A549 (cell line): ENCODE data around the gene MRPL28. TPM values are rescaled to one million over a fixed set of nuclear protein-coding genes. Genes with fewer than 3 reads are reported as not detected.

ENCODE experiments used
- ATAC-seq, 2 experiments: fragments of 200-7000 bp in 1 of 2; fragments of >200 bp in 1 of 2; cut with Nextera tagmentation in 1 of 2; cut with Tn5 transposase in 1 of 2; 3 replicates each; pipeline versions ENCODE4 v1.8.0 to v1.9.1; 2018 to 2020; ENCODE audit warnings: mild to moderate bottlenecking in 1 of 2, moderate library complexity in 1 of 2
- CTCF ChIA-PET: fragments of 300-600 bp; sonication (Branson Sonifier 250); formaldehyde crosslinking; extraction: SDS; loops from one replicate; lab custom pipeline; 2021; ENCODE audit warnings: antibody characterized with exemption, inconsistent platforms; lab: Yijun Ruan, JAX
- POLR2A ChIA-PET: fragments of 350-600 bp; formaldehyde crosslinking; extraction: SDS; loops from one replicate; lab custom pipeline; 2021; ENCODE audit warnings: antibody characterized with exemption, inconsistent platforms; lab: Yijun Ruan, JAX
- DNase-seq, 2 experiments: peaks; one replicate each; pipeline versions ENCODE4 v3.0.0 to v3.0.0-alpha.2; 2011 to 2016; ENCODE audit warnings: low read depth in 1 of 2, low spot score in 1 of 2
- FAIRE-seq: peaks from 2 replicates; lab custom pipeline; 2011; peaks lifted over from hg19 to GRCh38; lab: Jason Lieb, UNC
- H3K27ac ChIP-seq, 2 experiments: fragments of >200 bp; sonication (Bioruptor Twin); formaldehyde crosslinking; 3 replicates each; pipeline ENCODE4 v1.5.1; 2016 to 2017
- H3K4me1 ChIP-seq: fragments of >200 bp; sonication (Bioruptor Twin); formaldehyde crosslinking; 3 replicates; pipeline ENCODE4 v1.6.1; 2016
- H3K4me2 ChIP-seq: fragments of >200 bp; sonication (Bioruptor Twin); formaldehyde crosslinking; 3 replicates; pipeline ENCODE4 v1.6.1; 2016
- H3K4me3 ChIP-seq: fragments of >200 bp; sonication (Bioruptor Twin); formaldehyde crosslinking; 3 replicates; pipeline ENCODE4 v1.5.1; 2016
- H3K9me3 ChIP-seq: fragments of >200 bp; sonication (Bioruptor Twin); formaldehyde crosslinking; 3 replicates; pipeline ENCODE4 v1.6.1; 2016
- ATOH8 ChIP-seq: fragments of 250-450 bp; sonication (Bioruptor Pico); IDR thresholded peaks from 2 replicates; pipeline ENCODE4 v1.5.0; 2020; ENCODE audit warnings: low read depth, mild to moderate bottlenecking, moderate library complexity
- BCL3 ChIP-seq: fragments of >200 bp; sonication (Bioruptor Twin); formaldehyde crosslinking; IDR thresholded peaks from 3 replicates; pipeline ENCODE4 v1.6.1; 2016
- BHLHE40 ChIP-seq: IDR thresholded peaks from 2 replicates; pipeline ENCODE4 v1.6.1; 2012; ENCODE audit warnings: low read depth, low read length, inconsistent platforms
- CTCF ChIP-seq: fragments of >200 bp; sonication (Bioruptor Twin); formaldehyde crosslinking; IDR thresholded peaks from 3 replicates; pipeline ENCODE4 v1.5.1; 2016
- ELK1 ChIP-seq: fragments of 150-350 bp; IDR thresholded peaks from 2 replicates; pipeline ENCODE4 v1.6.1; 2014; ENCODE audit warnings: low read depth, mild to moderate bottlenecking, low read length
- EP300 ChIP-seq, 2 experiments: fragments of >200 bp; sonication (Bioruptor Twin); formaldehyde crosslinking; IDR thresholded peaks; 2 replicates in 1 of 2; 3 replicates in 1 of 2; pipeline ENCODE4 v1.6.1; 2016 to 2017
- ESRRA ChIP-seq: fragments of 150-350 bp; IDR thresholded peaks from 2 replicates; pipeline ENCODE4 v1.6.1; 2014; ENCODE audit warnings: mild to moderate bottlenecking, low read length, borderline replicate concordance
- FOSL2 ChIP-seq, 2 experiments: fragments of 450-650 bp in 1 of 2; fragments of >200 bp in 1 of 2; sonication (Bioruptor Twin) in 1 of 2; formaldehyde crosslinking; IDR thresholded peaks; 2 replicates each; pipeline versions ENCODE4 v1.5.0 to v1.6.1; 2016 to 2020; ENCODE audit warnings: mild to moderate bottlenecking in 1 of 2, moderate library complexity in 1 of 2
- HDAC2 ChIP-seq: fragments of 200-600 bp; sonication (generic); IDR thresholded peaks from 2 replicates; pipeline ENCODE4 v1.6.1; 2016
- HEYL ChIP-seq: fragments of 250-450 bp; sonication (Bioruptor Pico); IDR thresholded peaks from 2 replicates; pipeline ENCODE4 v1.8.0; 2021; ENCODE audit warnings: mild to moderate bottlenecking, moderate library complexity
- HOXB5 ChIP-seq: fragments of 250-450 bp; sonication (Bioruptor Pico); IDR thresholded peaks from 2 replicates; pipeline ENCODE4 v1.5.0; 2020; ENCODE audit warnings: mild to moderate bottlenecking, moderate library complexity
- MAFK ChIP-seq: fragments of 450-650 bp; IDR thresholded peaks from 2 replicates; pipeline ENCODE4 v1.6.1; 2014; ENCODE audit not compliant: partially characterized antibody
- POLR2A ChIP-seq: IDR thresholded peaks from 2 replicates; pipeline ENCODE4 v1.6.1; 2012; ENCODE audit warnings: mild to moderate bottlenecking, low read length
- POLR2AphosphoS2 ChIP-seq: conservative IDR thresholded peaks from 2 replicates; pipeline ENCODE4 v1.6.1; 2012; ENCODE audit warnings: low read length, improper control_type of control experiment, inconsistent platforms
- RARB ChIP-seq: fragments of 250-450 bp; sonication (Bioruptor Pico); IDR thresholded peaks from 2 replicates; pipeline ENCODE4 v1.8.0; 2021; ENCODE audit warnings: mild to moderate bottlenecking, moderate library complexity
- RCOR1 ChIP-seq: fragments of 150-350 bp; IDR thresholded peaks from 2 replicates; pipeline ENCODE4 v1.6.1; 2014; ENCODE audit warnings: antibody characterized with exemption, low read length, low read depth
- RFX5 ChIP-seq: fragments of 450-650 bp; IDR thresholded peaks from 2 replicates; pipeline ENCODE4 v1.7.1; 2014; ENCODE audit warnings: antibody characterized with exemption, mild to moderate bottlenecking, moderate library complexity
- TFCP2L1 ChIP-seq: fragments of 250-450 bp; sonication (Bioruptor Pico); IDR thresholded peaks from 2 replicates; pipeline ENCODE4 v1.5.0; 2021; ENCODE audit warnings: mild to moderate bottlenecking
- TP53 ChIP-seq: fragments of 250-450 bp; sonication (Bioruptor Pico); IDR thresholded peaks from 2 replicates; pipeline ENCODE4 v1.5.0; 2021; ENCODE audit warnings: mild to moderate bottlenecking, moderate library complexity
- ZC3H11A ChIP-seq: fragments of 450-650 bp; IDR thresholded peaks from 2 replicates; pipeline ENCODE4 v1.6.1; 2014; ENCODE audit warnings: antibody characterized with exemption, mild to moderate bottlenecking
- WGBS: methylation state at CpG from one replicate; pipeline ENCODE4 v1.1.6; 2017; ENCODE audit errors: missing lambda C conversion rate; 5-methylcytosine and 5-hydroxymethylcytosine counted together
- polyA plus RNA-seq, 4 experiments: library from polyadenylated mRNA; depleted of rRNA in 3 of 4; stranded (reverse); fragments of >200 nt; fragmentation: RNase III in 1 of 4; extraction: RNeasy Plus Mini Kit Qiagen cat#74134 plus additional on column Dnase treatment in 1 of 4; gene quantifications; 2 replicates in 3 of 4; 3 replicates in 1 of 4; pipeline ENCODE4 v1.2.3, GENCODE V29; 2011 to 2017
- TF ChIP-seq, protein P1 (sequence below): IDR thresholded peaks from 2 replicates; pipeline ENCODE4 v1.6.1; 2012; ENCODE audit warnings: low read depth, borderline replicate concordance

MRPL28 gene
- polyA plus RNA-seq, 2 of the 4 experiments (the other 2 are of a cell fraction) = 130 to 139 TPM

DNA sequence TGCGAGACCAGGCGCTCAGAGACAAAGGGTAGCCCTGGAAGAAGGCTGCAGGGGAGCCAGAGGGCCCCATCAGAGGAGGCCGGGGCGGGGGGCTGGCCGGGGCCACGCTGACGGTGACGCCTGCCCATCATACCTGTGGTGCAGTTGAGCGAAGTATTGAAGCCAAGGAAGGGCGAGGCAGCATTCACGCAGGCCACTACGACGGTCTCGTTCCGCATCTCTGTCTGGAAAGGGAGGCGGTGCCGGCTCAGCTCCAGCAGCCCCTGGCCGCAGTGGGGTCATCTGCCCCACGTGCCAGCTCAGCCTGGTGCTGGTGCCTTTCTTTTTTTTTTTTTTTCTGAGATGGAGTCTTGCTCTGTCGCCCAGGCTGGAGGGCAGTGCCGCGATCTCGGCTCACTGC is 4.9 kb upstream of the MRPL28 start:
- no peak overlapping the region for H3K27ac ChIP-seq
- H3K4me3 ChIP-seq = no peak overlapping the region
- 89% methylated on average over 23 of the region's 23 CpGs for WGBS
- H3K9me3 ChIP-seq = no peaks in the 10 kb centered on the region
- no peak overlapping the region for H3K4me2 ChIP-seq
- FAIRE-seq (no peak), DNase-seq (no peak), ATAC-seq (no peak)
- ChIA-PET POLR2A (no interaction called here), CTCF (interaction anchor here (1.0 to 3.2 kb wide), 3 partner anchors 13 to 309 kb away, joined by 3 to 16 read pairs (median 4); no protein-coding TSS in a partner anchor)
- peaks cover 6% of the 10 kb centered on the region; the same call in 2 of the 3 replicates for H3K4me1 ChIP-seq
- no peak for TF ChIP-seq FOSL2 (IDR thresholded peaks at IDR 0.05)
- no peak for TF ChIP-seq FOSL2 (CRISPR knock-in tag; IDR thresholded peaks at IDR 0.05)
- TF ChIP-seq ATOH8 (CRISPR knock-in tag) = no peak
- TF ChIP-seq HEYL = no peak

- TF ChIP-seq HOXB5 = no peak
- TF ChIP-seq POLR2AphosphoS2 = no peak
- no peak for TF ChIP-seq MAFK
- TF ChIP-seq ELK1 = no peak
- no peak for TF ChIP-seq HDAC2
- TF ChIP-seq EP300 (IDR thresholded peaks at IDR 0.05) = no peak
- no peak for TF ChIP-seq TFCP2L1
- no peak for TF ChIP-seq BCL3
- TF ChIP-seq ZC3H11A = no peak
- no peak for TF ChIP-seq POLR2A
- no peak for TF ChIP-seq TP53 (CRISPR knock-in tag)
- no peak for TF ChIP-seq RCOR1
- no peak for TF ChIP-seq RARB
- no peak for TF ChIP-seq ESRRA
- TF ChIP-seq, protein P1, sequence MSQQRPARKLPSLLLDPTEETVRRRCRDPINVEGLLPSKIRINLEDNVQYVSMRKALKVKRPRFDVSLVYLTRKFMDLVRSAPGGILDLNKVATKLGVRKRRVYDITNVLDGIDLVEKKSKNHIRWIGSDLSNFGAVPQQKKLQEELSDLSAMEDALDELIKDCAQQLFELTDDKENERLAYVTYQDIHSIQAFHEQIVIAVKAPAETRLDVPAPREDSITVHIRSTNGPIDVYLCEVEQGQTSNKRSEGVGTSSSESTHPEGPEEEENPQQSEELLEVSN = no peak
- TF ChIP-seq CTCF = no peak
- TF ChIP-seq RFX5 = no peak
- no peak for TF ChIP-seq BHLHE40
- Histone ChIP-seq H3K4me2 (no peak overlapping the region), H3K4me3 (no peak overlapping the region), H3K27ac (no peak overlapping the region), H3K9me3 (no peaks in the 10 kb centered on the region), H3K4me1 (peaks cover 11% of the 10 kb centered on the region; the same call in 2 of the 3 replicates)
- ATAC-seq = no peak
- 54% methylated on average over 4 of the region's 9 CpGs for WGBS
- DNase-seq = no peak
- ChIA-PET POLR2A (no interaction called here), CTCF (interaction anchor here (1.0 to 3.2 kb wide), 3 partner anchors 13 to 309 kb away, joined by 3 to 16 read pairs (median 4); no protein-coding TSS in a partner anchor)
- no peak for FAIRE-seq
Measured at GRCh38 chr16:374616-374926, 4.2 kb upstream of the MRPL28 start.
